Heart left ventricle (tissue), 16 donors: ENCODE data around the gene KCTD13. TPM values are rescaled to one million over a fixed set of nuclear protein-coding genes. Genes with fewer than 3 reads are reported as not detected.

Experiments used
- ATAC-seq, 4 donors: fragments of 200-7000 bp; cut with Tn5 transposase; one replicate each; pipeline ENCODE4 v1.9.1; 2020 to 2022; ENCODE audit warnings: moderate library complexity in 4 of 4, mild to moderate bottlenecking in 3 of 4, moderate number of reproducible peaks in 1 of 4
- DNase-seq, 5 donors: peaks; one replicate each; pipeline ENCODE4 v3.0.0-alpha.2; 2020
- H3K27ac ChIP-seq, 12 donors: fragments of 200-600 bp; sonication (generic) in 4 of 12; one replicate each; pipeline versions ENCODE4 v1.5.0 to v1.8.0; 2016 to 2022; ENCODE audit warnings: mild to moderate bottlenecking in 2 of 12
- H3K27me3 ChIP-seq, 9 donors: fragments of 200-600 bp; sonication (generic) in 2 of 9; one replicate each; pipeline versions ENCODE4 v1.5.1 to v1.8.0; 2016 to 2022; ENCODE audit warnings: mild to moderate bottlenecking in 3 of 9
- H3K36me3 ChIP-seq, 9 donors: fragments of 200-600 bp; sonication (generic) in 2 of 9; one replicate each; pipeline versions ENCODE4 v1.5.0 to v1.8.0; 2018 to 2022; ENCODE audit warnings: mild to moderate bottlenecking in 2 of 9
- H3K4me1 ChIP-seq, 12 donors: fragments of 200-600 bp; sonication (generic) in 4 of 12; one replicate each; pipeline versions ENCODE4 v1.5.0 to v1.8.0; 2016 to 2022; ENCODE audit warnings: mild to moderate bottlenecking in 3 of 12
- H3K4me3 ChIP-seq, 12 donors: fragments of 200-600 bp; sonication (generic) in 4 of 12; one replicate each; pipeline versions ENCODE4 v1.5.0 to v1.8.0; 2017 to 2022; ENCODE audit warnings: mild to moderate bottlenecking in 9 of 12, moderate library complexity in 4 of 12
- H3K9me3 ChIP-seq, 12 donors: fragments of 200-600 bp; sonication (generic) in 4 of 12; one replicate each; pipeline versions ENCODE4 v1.5.0 to v1.8.0; 2016 to 2022; ENCODE audit warnings: mild to moderate bottlenecking in 1 of 12
- POLR2A ChIP-seq, 2 donors: fragments of 450-650 bp; IDR thresholded peaks; one replicate each; pipeline ENCODE4 v1.6.1; 2017; ENCODE audit warnings: antibody characterized with exemption in 2 of 2, mild to moderate bottlenecking in 2 of 2, moderate library complexity in 2 of 2
- WGBS, 4 donors: extraction: QIAGEN DNeasy Blood & Tissue Kit in 2 of 4; methylation state at CpG; one replicate each; pipeline versions ENCODE4 v1.1.5 to v1.1.7; 2013 to 2018; 5-methylcytosine and 5-hydroxymethylcytosine counted together
- intact Hi-C, 10 donors: fragments of 100-400 bp; cut with DNase I; formaldehyde crosslinking; loops; one replicate each; pipeline versions ENCODE4 v1.11.1 to v1.14.2; 2022
- polyA plus RNA-seq, 2 donors: library from polyadenylated mRNA; stranded (reverse); fragments of 200-250 nt; gene quantifications; one replicate each; pipeline ENCODE4 v1.2.3, GENCODE V29; 2013
- total RNA-seq, 9 donors: library from RNA; depleted of rRNA in 2 of 9; stranded (reverse); fragments of >200 nt in 2 of 9; fragmentation: NEBNext Ultra II Directional in 3 of 9; extraction: Animal tissue kit (Norgen Biotek cat#: 25700) in 3 of 9; gene quantifications; one replicate each; pipeline versions ENCODE4 v1.1.0 to v1.2.4, GENCODE V29; 2016 to 2023
- TF ChIP-seq, protein P1 (sequence below), 12 donors: fragments of 200-600 bp; sonication (generic) in 4 of 12; IDR thresholded peaks; one replicate each; pipeline versions ENCODE4 v1.5.0 to v1.8.0; 2018 to 2022; ENCODE audit warnings: antibody characterized with exemption in 12 of 12, mild to moderate bottlenecking in 5 of 12
- donor health status: ischemic (EF 13 %, LVEDD 7.1; RV severe dilation, severe dysfunction).
- donor health status: healthy with polysubstance abuse.
- donor health status: DM: no; HTN: yes; CAD: no.
- donor health status: DM: no; HTN: no; CAD: no.
- donor health status: ischemic (EF 25% LVEDD 6.9; RV normal size, moderate dysfunction).
- donor health status: ischemic (EF 25% LVEDD 5.7; RV mildly dilated, moderate dysfunction).
- donor health status: healthy.
- donor health status: DM: yes; HTN: yes; CAD: no.
- donor health status: ischemic (EF 35%, LVEDD 5.7; RV mildly dilated, moderate dysfunction).
- donor health status: nonischemic (EF 11% LVEDD 7.7; RV severe dilation, severe dysfunction).
- donor health status: DM: yes; HTN: yes; CAD: no.
- donor health status: PGD.
- donor health status: ischemic (EF 29% LVEDD 5.4; RV normal size, mild dysfunction).
- donor health status: nonischemic (EF 23%, LVEDD 6.1; RV moderate dilation, normal function).

The KCTD13 gene
- total and polyA plus RNA-seq, 11 donors: 3.6 to 9.1 (median 6.6) TPM

DNA sequence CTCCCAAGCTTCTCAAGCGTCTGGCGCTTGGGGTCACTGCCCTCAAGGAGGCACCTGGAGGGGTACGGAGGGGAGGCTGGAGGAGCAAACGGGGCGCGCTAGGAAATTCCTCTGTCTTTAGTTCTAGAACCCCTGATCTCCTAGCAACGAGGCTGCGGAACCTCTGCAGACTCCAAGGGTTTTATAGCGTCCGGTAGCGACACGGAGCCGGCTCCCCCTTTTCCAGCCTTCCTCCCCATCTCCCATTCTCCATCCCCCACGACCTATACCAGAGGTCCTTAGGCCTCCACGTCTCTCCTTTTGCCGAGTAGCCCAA lies 62.4 kb downstream of the KCTD13 start:
- Histone ChIP-seq H3K27ac (peak overlapping the region in 11 of 12 donors; percentile 84 to 97 (median 95)), H3K9me3 (no peaks in the 10 kb centered on the region), H3K4me3 (peak overlapping the region in 9 of 12 donors; percentile 79 to 100 (median 94)), H3K4me1 (peaks cover 0 to 27% (median 16%) of the 10 kb centered on the region in 12 donors), H3K36me3 (peaks cover 0 to 29% (median 24%) of the 10 kb centered on the region in 9 donors), H3K27me3 (no peaks in the 10 kb centered on the region)
- 28 to 38% (median 35%) methylated on average over 14 to 16 of the region's 16 CpGs for WGBS, 4 donors
- ATAC-seq (no peak), DNase-seq (no peak)
- intact Hi-C loops: loop anchor here in 8 of 10 donors (2.0 to 10.0 kb wide), 9 partner anchors 41 to 161 kb away; partner anchors contain the start of genes C16orf92 (in 3 of the 8), PAGR1 (in 3 of the 8), HIRIP3 (in 2 of the 8) and INO80E (in 2 of the 8)
- no peak for TF ChIP-seq POLR2A (IDR thresholded peaks at IDR 0.05)
- TF ChIP-seq, protein P1, sequence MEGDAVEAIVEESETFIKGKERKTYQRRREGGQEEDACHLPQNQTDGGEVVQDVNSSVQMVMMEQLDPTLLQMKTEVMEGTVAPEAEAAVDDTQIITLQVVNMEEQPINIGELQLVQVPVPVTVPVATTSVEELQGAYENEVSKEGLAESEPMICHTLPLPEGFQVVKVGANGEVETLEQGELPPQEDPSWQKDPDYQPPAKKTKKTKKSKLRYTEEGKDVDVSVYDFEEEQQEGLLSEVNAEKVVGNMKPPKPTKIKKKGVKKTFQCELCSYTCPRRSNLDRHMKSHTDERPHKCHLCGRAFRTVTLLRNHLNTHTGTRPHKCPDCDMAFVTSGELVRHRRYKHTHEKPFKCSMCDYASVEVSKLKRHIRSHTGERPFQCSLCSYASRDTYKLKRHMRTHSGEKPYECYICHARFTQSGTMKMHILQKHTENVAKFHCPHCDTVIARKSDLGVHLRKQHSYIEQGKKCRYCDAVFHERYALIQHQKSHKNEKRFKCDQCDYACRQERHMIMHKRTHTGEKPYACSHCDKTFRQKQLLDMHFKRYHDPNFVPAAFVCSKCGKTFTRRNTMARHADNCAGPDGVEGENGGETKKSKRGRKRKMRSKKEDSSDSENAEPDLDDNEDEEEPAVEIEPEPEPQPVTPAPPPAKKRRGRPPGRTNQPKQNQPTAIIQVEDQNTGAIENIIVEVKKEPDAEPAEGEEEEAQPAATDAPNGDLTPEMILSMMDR (IDR thresholded peaks at IDR 0.05): no peak

DNA sequence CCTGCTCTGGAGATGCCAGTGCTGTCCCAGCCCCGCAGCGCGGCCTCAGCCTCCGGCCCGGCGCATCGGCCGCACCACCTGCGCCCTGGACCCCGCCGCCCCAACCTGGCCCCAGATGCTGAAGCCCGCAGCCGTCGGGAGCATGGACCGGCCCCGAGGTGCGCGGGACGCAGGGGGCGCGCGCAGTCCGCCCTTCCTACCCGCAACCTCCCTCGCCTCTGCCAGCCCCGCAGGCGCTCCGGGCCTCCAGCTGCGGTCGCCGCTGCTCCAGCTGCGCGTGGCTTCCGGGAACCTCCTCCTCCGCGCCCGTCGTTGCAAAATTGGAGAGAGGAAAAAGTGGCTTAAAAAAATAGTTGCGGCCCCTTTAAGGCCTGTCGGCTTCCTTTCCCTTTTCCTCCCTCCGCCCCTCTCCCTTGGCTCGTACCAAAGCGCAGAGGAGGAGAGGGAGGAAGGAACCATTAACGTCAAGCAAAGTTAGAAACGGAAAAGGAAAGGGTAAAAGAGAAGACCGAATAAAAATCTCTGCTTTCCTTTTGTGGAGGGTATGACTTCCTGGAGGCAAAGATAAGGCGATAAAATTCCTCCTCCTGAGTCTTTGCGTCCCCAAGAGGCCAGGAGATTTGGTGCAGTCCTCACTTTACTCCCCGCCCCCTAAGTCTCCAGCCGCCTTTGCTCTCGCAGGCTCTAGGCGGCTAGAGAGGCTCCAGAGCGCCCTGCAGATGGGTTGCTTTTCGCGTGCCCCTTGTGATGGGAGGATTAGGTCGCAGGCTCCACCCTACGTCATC lies 63.0 kb downstream of the KCTD13 start, which contains the start of gene CDIPT:
CDIPT (minus strand) TSS at position 343 of the 785 bp plus-strand sequence. CDS start 369 bp downstream, outside the sequence.
- TF ChIP-seq POLR2A (IDR thresholded peaks at IDR 0.05): peak in 1 of 2 donors; percentile 48
- TF ChIP-seq, protein P1 (IDR thresholded peaks at IDR 0.05): peak; percentile 34 to 76 (median 46)
- Histone ChIP-seq H3K9me3 (no peaks in the 10 kb centered on the region), H3K4me3 (peak within 1 kb of the TSS; percentile 79 to 100 (median 95)), H3K36me3 (peaks cover 0 to 35% (median 29%) of the 10 kb centered on the region in 9 donors), H3K27me3 (no peaks in the 10 kb centered on the region), H3K27ac (peak within 1 kb of the TSS; percentile 84 to 97 (median 94)), H3K4me1 (peaks cover 0 to 27% (median 16%) of the 10 kb centered on the region in 12 donors)
- intact Hi-C loops: loop anchor here in 8 of 10 donors (2.0 to 10.0 kb wide), 9 partner anchors 41 to 162 kb away; partner anchors contain the start of genes C16orf92 (in 3 of the 8), PAGR1 (in 3 of the 8), HIRIP3 (in 2 of the 8) and INO80E (in 2 of the 8)
- ATAC-seq (peak; percentile 98 to 99 (median 98)), DNase-seq (peak; percentile 94 to 97 (median 94))
- 0 to 1% (median 0%) methylated on average over 36 to 57 of the region's 57 CpGs for WGBS, 4 donors

DNA sequence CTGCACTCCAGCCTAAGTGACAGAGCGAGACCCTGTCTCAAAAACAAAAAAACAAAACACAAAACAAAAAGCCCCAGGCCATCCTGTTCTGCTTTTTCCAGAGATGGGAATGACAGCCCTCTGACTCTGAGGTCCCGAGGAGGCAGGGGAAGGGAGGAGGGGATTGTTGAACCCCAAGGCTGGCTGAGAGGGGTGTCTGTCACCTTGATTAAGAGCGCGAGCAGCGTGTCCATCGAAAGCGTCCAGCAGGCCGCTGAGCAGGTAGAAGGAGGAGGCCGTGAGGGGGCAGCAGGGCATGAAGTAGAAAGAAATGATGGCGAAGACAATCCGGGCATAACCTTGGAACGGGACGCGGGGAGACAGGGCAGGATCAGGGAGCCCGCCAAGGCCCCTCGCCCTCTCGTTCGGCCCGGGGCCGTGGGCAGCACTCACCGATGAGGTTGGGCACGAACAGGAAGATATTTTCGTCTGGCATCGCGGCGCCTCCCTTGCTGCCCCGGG lies 63.6 kb downstream of the KCTD13 start:
- DNase-seq (peak in 2 of 5 donors; percentile 31 to 46), ATAC-seq (peak in 2 of 4 donors; percentile 2 to 11)
- H3K27ac ChIP-seq: peak overlapping the region; percentile 84 to 97 (median 94)
- H3K27me3 ChIP-seq: no peaks in the 10 kb centered on the region
- intact Hi-C loops: loop anchor here in 8 of 10 donors (2.0 to 10.0 kb wide), 9 partner anchors 40 to 162 kb away; partner anchors contain the start of genes C16orf92 (in 3 of the 8), PAGR1 (in 3 of the 8), HIRIP3 (in 2 of the 8) and INO80E (in 2 of the 8)
- TF ChIP-seq POLR2A (IDR thresholded peaks at IDR 0.05): no peak
- TF ChIP-seq, protein P1 (IDR thresholded peaks at IDR 0.05): peak in 2 of 12 donors; percentile 8 to 17
- H3K36me3 ChIP-seq: peaks cover 0 to 38% (median 29%) of the 10 kb centered on the region in 9 donors
- peaks cover 0 to 27% (median 16%) of the 10 kb centered on the region in 12 donors for H3K4me1 ChIP-seq
- no peaks in the 10 kb centered on the region for H3K9me3 ChIP-seq
- WGBS, 4 donors: 1 to 4% (median 2%) methylated on average over 11 to 27 of the region's 27 CpGs
- H3K4me3 ChIP-seq: peak overlapping the region; percentile 79 to 100 (median 95)
